H1 (cell line): Measurements from ENCODE around the gene CADPS. TPM values are rescaled to one million over a fixed set of nuclear protein-coding genes. Genes with fewer than 3 reads are reported as not detected.

Experiments used
- KDM5A ChIP-seq: fragments of 200-600 bp; IDR thresholded peaks from 2 replicates; pipeline ENCODE4 v1.7.1; 2012; ENCODE audit warnings: mild to moderate bottlenecking, low read length, inconsistent platforms, mixed read lengths
- RAD21 ChIP-seq, 2 experiments: IDR thresholded peaks in 1 of 2; conservative IDR thresholded peaks in 1 of 2; 2 replicates each; pipeline ENCODE4 v1.6.1; 2011; ENCODE audit warnings: low read depth in 2 of 2, low read length in 2 of 2, improper control_type of control experiment in 1 of 2, inconsistent platforms in 1 of 2, mild to moderate bottlenecking in 1 of 2, moderate library complexity in 1 of 2
- TBP ChIP-seq: IDR thresholded peaks from 2 replicates; pipeline ENCODE4 v1.6.1; 2011; ENCODE audit warnings: low read depth, low read length, improper control_type of control experiment
- ZNF274 ChIP-seq: IDR thresholded peaks from 2 replicates; pipeline ENCODE4 v1.7.0; 2012; ENCODE audit warnings: low read length, borderline replicate concordance; ENCODE audit errors: extremely low read depth
- polyA plus RNA-seq, 7 experiments: library from polyadenylated mRNA; depleted of rRNA in 3 of 7; stranded (reverse) in 5 of 7; unstranded in 2 of 7; fragments of >200 nt in 5 of 7; fragments of 200-250 nt in 2 of 7; gene quantifications; 1 replicate in 5 of 7; 2 replicates in 1 of 7; 4 replicates in 1 of 7; pipeline versions ENCODE4 v1.2.1 to v1.2.3, GENCODE V29; 2011 to 2013; ENCODE audit warnings: missing spikeins in 2 of 7, mixed read lengths in 2 of 7
- total RNA-seq: library from RNA; stranded (reverse); fragmentation: NEBNext Ultra II Directional; extraction: Animal tissue kit (Norgen Biotek cat#: 25700); gene quantifications from 2 replicates; pipeline ENCODE4 v1.2.1, GENCODE V29; 2021

The CADPS gene
- total and polyA plus RNA-seq, 2 of the 8 experiments (the other 6 are each of a cell fraction or from before 2014, with no cell fraction given) = 7.1 to 10.2 TPM

- TF ChIP-seq KDM5A (no peak), ZNF274 (no peak), TBP (no peak), RAD21 (IDR thresholded peaks at IDR 0.05 in 1 of 2, conservative IDR thresholded peaks at IDR 0.05 in 1 of 2; ENCODE audit: low read depth in 2 of 2, low read length in 2 of 2) (no peak)
- TF ChIP-seq, all 59 proteins: peak for 0
Measured at GRCh38 chr3:62859203-62859791, 15.9 kb downstream of the CADPS start (continued).
